Left ventricle myocardium superior (tissue), 1 donor: Measurements from ENCODE around the gene CDS2. TPM values are rescaled to one million over a fixed set of nuclear protein-coding genes. Genes with fewer than 3 reads are reported as not detected.

Experiments used
- ATAC-seq: fragments of 200-7000 bp; cut with Tn5 transposase; one replicate; pipeline ENCODE4 v1.9.1; 2020; ENCODE audit warnings: mild to moderate bottlenecking, moderate library complexity
- DNase-seq: peaks from one replicate; pipeline ENCODE4 v3.0.0-alpha.2; 2020
- intact Hi-C: fragments of 100-400 bp; cut with micrococcal nuclease; formaldehyde crosslinking; loops from one replicate; pipeline ENCODE4 v1.11.0; 2022
- total RNA-seq: library from RNA; stranded (reverse); fragmentation: NEBNext Ultra II Directional; extraction: Animal tissue kit (Norgen Biotek cat#: 25700); gene quantifications from one replicate; pipeline ENCODE4 v1.2.1, GENCODE V29; 2021
- donor health status: DM: no; HTN: yes; CAD: no; lungs with severe emphysema.

CDS2 gene
- total RNA-seq, 1 donor from 2014 or later: 68.9 TPM

DNA sequence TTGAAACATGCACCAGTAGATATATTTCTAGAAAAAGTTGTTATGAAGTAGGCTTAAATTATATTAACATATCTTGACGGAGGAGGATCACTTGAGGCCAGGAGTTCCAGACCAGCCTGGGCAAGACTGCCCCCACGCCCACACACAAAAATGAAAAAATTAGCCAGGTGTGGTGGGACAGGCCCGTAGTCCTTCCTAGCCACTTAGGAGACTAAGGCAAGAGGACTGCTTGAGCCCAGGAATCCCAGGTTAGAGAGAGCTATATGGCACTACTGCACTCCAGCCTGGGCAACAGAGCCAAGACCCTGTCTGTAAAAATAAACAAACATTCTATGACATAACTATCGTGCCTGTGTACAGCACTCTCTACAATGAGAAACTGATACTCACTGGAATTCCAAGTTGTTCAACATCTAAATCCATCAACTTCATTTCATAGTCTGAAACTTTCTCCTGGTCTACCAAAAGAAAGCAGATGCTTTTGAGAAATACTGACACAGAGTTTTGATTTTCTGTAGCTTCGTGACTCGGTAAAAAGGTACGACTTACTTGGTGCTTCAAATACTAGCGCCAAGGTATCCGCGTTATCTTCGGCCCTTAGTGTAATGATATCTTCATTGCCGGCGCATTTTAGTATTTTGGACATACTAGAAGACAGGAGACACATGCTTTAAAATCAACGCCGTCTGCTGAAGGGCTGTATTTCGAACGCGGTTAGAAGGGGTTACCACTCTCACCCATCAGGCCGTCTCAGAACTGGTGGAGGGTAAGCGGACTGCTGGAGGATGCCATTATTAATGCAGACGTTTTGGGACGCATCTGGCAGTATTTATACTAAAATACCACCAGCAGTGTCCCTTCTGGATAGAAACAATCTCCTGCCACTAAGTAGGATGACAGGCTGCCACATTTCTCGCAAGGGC, 8.3 kb upstream of the CDS2 start:
- ATAC-seq (no peak), DNase-seq (no peak)
- intact Hi-C loops: no loop called here

DNA sequence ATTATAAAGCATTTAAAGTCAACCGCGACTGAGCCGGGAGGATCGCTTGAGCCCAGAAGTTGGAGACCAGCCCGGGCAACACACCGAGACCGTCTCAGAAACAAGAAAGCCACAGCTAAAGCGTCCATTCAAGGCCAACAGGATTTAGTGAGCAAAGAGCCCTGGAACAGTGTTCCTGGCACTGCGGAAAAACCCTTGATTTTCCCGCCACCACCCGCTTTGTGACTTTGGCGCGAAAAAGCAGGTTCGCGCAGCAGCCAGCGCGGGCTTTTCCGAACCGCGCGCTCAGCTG, 7.7 kb upstream of the CDS2 start:
- intact Hi-C loops: no loop called here
- no peak for ATAC-seq

DNA sequence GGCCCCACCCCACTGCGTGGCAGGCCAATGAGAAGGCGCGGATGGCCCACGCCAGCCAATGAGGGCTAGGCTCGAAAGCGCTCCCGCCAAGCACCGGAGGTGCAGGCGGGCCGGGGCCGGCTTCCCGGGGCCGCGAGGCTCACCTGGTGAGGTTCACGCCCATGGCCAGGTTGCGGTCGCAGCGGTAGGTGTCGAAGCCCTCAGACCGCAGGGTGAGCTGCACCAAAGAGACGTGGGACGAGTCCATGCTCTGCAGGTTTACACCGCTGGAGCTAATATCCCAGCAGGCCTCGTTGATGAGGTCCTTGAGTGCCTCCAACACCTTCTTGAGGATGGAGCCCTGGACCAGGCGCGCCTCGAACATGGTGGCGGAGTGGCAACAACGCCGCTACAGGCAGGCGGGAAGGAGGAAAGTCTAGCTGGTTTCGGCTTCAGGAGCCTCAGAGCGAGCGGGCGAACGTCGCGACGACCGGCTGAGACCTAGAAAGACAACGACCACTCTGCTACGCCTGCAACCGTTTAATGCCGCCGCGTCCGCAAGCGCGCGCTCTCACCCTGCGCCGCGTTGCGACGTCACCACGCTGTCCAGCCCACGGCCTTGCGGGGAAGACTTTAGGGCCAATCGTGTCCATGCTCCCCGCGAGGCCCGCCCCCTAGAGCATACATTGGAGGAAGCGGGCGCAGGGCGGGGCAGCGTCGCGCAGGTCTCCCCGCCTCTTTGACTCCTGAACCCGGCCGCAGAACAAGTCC, 7.2 kb upstream of the CDS2 start, which contains the start of gene PCNA:
Gene PCNA, minus strand, starts transcription at position 524 of the 750 bp plus-strand sequence. Its CDS starts 160 bp downstream, at position 364.
- DNase-seq (peak; percentile 99), ATAC-seq (peak; percentile 99)
- intact Hi-C loops: no loop called here

More for the DNA sequence above, 7.7 kb upstream of the CDS2 start:
- DNase-seq: no peak

DNA sequence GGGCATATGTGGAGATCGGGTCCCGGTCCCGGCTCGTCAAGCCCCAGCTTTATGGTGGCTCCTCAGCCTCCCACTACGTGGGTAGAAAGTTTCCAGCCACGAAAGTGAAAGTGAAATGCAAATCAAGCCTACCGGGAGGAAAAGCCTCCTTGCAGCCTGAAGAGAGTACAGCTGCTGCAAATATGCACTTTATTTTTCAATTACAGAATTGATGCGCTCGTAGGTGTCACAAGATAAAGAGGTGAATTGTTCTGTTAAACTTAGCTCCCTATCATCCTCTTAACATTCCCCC, 6.7 kb upstream of the CDS2 start:
- no peak for ATAC-seq

DNA sequence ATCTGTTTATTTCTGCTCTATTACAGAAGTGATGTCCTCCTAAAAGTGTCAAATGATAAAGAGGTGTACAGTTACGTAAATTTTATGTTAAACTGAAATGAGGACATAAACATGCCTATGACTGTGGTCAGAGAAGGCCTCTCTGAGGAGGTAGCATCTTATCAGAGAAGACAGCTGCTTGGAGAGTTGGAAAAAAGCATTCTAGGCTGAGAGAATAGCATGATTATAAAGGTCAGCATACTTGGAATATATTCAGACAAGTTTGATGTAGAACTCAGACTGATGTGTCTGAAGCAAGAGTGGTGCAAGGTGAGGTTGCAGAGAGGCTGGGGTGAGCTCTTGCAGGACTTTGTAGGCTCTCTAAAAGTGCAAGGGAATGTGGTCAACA, 3.9 kb upstream of the CDS2 start:
- ATAC-seq (no peak), DNase-seq (no peak)
- intact Hi-C loops: no loop called here

More for the DNA sequence above, 6.7 kb upstream of the CDS2 start:
- intact Hi-C loops: no loop called here
- DNase-seq: no peak

DNA sequence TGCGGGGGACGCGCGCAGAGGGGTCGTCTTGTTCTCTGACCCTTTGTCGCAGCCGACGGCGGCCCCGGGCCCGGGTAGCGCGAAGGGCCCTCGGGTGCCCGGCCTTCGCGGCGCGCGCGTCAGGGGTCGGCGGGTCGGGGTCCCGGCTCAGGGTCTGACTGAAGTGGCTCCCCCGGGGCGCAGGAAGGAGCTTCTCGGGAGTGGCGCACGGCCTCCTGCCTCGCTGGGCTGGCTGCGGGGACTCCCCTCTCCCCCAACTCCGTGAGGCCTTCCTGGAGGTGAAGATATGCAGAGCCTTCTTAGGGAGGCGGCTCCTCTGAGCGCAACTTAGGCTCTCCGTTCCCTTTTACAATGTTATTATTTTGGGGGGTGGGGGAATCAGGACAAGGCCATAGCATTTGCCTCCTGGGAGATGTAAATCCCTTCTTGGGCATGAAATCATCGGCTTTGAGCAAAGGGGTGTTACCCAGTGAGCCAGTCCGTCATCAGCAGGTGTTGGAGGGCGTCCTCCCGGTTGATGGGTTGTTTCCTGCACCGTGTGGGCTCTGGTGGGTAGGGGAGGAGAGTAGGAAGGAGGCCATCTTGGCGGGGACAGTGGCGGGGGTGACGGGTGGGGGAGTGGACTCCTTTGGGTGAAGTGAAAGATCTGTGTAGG, 523 bp downstream of the CDS2 start:
- intact Hi-C loops: loop anchor here (5.0 kb wide), 1 partner anchor 65 kb away; no protein-coding TSS in a partner anchor
- peak; percentile 31 for ATAC-seq
- peak; percentile 57 for DNase-seq

DNA sequence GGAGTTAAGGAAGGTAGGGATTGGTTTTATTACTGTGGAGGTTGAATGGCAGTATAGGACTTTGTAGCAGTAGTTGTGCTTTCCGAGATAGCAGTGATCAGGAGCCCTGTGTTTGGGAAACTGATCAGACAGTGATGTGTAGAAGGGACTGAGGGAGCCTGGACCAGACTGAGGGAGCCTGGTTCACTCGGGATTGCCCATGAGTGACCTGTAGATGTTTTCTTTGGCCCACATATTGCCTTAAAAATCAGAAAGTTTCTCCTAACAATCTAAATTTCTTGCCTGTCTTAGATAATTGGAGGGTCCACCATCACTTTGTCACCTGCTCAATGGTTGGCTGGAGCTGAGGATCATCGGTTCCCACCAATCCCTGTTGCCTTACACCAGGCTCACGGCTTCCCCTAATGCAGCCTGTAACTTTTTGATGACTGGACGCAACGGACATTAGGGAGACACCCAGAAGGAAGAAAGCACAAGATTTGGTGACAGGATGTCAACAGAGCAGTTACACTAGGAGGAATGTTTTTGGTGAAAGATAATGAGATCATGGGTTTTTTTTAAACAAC, 1.1 kb downstream of the CDS2 start:
- intact Hi-C loops: loop anchor here (5.0 kb wide), 1 partner anchor 64 kb away; no protein-coding TSS in a partner anchor
- no peak for DNase-seq
- no peak for ATAC-seq

DNA sequence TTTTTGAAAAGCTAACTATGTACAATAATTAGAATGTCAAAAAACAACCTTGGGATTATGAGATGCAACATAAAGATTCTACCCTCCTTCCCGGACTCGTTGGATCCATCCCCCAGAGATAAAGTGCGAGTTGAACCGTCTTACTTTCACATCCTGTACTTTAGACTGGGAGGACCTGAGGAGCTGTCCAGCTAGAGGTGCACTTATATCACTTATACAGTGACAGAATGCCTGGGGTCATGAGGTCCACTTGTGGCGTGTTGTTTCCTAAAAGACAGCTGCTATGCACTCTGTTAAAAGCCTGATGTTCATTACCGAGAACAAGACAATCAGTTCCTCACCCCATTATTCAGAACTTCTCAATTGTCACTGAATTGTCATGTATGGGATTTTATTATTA, 2.1 kb downstream of the CDS2 start:
- ATAC-seq (no peak), DNase-seq (no peak)
- intact Hi-C loops: loop anchor here (5.0 kb wide), 1 partner anchor 63 kb away; no protein-coding TSS in a partner anchor

DNA sequence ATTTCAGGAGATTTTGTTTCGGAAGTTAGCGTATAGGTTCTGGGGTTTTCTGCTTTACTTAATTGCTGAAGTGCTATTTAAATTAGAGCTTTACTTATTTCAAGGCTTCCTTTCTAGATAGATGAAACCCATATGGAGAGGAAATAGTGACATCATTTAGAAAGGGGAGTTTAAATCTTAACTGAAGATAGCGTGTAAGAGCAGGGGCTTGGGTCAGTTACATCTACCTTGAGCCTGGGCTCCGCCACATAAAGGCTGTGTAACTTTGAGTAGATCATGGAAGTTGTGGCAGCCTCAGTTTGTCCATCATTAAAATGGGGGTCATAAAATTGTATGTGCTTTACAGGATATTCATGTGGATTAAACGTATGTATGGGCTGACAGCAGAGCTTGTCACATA, 4.7 kb downstream of the CDS2 start:
- DNase-seq: no peak

DNA sequence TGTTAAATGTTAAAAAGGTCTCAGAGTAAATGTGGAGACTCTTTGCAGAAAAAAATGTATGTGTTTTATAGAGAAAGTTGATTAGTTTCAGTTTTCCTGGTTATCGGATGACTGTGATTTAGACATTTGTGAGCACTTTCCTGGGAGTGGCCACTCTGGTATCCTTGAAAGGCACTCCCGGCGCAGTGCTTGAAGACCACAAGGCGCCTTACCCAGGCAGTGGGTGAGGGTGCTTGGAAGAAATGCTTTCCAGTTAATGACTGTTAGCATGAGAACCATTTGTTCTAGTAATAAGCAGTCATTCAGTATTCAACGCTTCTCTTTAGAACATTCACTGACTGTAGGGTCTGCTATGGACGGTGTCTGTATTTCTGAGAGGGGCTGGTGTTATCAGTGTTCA, 7.2 kb downstream of the CDS2 start:
- ATAC-seq (no peak), DNase-seq (no peak)
- intact Hi-C loops: no loop called here

More for the DNA sequence above, 4.7 kb downstream of the CDS2 start:
- intact Hi-C loops: no loop called here
- ATAC-seq: no peak

DNA sequence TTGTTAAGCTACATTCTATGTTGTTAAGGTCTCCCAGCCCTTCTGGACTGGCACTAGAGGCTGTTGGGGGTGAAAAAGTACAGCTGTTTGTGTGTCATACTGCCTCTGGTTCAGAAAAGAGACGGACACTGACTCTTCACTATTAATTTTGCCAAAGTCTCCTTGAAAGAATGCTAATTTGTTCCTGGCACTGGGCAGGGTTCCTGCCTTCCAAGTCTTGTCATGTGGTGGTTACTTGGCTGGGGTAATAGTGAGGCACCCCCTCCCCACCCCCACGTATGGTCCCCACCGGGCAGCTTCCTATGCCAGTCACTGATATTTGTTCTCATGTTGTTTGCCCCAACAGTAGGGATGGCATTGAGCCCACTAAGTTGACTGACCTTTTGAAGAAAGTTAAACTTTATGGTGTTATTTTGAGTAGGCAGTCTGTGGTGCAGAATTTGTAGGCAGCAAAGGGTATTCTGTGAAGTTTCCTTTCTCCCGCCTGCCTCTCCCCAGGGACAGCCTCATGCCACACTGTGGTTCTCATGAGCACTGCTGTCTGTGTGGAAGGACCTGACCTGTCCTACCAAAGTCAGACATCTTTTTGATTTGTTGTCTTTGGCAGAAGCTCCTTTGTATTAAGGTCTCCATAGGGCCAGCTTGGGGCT, 8.7 kb downstream of the CDS2 start:
- ATAC-seq (peak; percentile 70), DNase-seq (no peak)
- intact Hi-C loops: no loop called here

DNA sequence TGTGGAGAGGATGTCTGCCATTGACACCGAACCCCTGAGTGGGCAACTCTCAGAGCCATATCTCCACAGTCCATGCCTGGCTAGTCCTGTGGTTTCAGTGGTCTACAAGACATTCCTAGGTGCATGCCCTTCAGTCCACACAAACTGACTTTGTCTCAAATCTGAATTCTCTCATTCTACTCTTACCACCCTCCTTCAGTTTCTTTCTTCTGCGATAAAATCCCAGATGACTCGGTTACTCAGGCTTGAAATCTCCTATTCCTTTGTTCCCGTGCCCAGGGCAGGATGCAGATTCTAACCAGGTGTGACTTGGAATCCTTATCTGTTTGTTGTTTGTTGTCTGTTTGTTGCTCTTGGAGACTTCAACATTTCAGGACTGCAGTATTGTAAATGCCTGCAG, 9.3 kb downstream of the CDS2 start:
- ATAC-seq (peak; percentile 11), DNase-seq (no peak)
- intact Hi-C loops: no loop called here

DNA sequence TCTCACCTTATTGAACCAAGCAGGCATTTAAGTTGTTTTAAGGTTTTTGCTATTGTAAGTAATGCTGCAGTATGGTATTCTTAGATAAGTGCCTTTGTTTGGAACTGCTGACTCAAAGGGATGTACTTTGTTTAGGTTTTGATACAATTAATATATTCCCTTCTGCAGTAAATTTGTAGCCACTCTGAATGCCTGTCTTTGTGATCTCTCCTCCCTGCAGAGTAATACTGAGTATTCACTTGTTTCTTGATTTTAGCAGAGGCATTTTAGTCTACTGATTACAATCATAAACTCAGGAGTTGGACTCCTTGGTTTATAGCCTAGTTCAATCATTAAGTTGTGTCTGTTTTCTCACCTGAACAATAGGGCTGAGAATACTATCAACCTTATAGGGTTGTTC, 13.4 kb downstream of the CDS2 start:
- ATAC-seq (no peak), DNase-seq (no peak)
- intact Hi-C loops: no loop called here

DNA sequence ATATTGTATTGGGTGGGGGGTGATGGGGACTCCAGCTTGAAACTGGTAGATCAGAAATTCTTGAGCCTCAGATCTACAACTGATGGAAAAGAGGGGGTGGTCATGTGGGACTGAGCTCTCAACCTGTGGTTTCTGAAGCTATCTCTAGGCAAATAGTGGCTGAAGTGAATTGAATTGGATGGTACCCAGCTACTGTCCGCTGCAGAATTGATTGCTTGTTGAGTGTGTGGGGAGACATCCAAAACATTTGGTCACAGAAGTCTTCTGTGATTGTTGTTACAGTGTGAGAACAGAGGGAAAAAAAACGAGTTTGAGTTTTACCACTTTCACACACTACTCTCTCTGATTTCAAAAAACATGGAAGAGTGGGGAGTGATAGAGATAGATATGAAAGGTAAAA, 14.8 kb downstream of the CDS2 start:
- intact Hi-C loops: no loop called here
- ATAC-seq (peak; percentile 19), DNase-seq (no peak)

DNA sequence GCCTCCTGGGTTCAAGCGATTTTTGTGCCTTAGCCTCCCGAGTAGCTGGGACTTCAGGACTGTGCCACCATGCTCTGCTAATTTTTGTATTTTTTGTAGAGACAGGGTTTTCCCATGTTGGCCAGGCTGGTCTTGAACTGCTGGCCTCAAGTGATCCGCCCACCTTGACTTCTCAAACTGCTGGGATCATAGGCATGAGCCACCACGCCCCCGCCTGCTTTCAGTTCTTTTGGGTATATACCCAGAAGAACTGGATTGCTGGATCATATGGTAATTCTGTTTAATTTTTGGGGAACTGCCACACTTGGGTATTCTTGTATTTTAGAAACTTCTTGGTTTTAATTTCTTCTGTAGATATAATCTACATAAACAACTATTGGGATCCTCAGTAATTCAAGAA, 17.0 kb downstream of the CDS2 start:
- ATAC-seq (no peak), DNase-seq (no peak)
- intact Hi-C loops: no loop called here

DNA sequence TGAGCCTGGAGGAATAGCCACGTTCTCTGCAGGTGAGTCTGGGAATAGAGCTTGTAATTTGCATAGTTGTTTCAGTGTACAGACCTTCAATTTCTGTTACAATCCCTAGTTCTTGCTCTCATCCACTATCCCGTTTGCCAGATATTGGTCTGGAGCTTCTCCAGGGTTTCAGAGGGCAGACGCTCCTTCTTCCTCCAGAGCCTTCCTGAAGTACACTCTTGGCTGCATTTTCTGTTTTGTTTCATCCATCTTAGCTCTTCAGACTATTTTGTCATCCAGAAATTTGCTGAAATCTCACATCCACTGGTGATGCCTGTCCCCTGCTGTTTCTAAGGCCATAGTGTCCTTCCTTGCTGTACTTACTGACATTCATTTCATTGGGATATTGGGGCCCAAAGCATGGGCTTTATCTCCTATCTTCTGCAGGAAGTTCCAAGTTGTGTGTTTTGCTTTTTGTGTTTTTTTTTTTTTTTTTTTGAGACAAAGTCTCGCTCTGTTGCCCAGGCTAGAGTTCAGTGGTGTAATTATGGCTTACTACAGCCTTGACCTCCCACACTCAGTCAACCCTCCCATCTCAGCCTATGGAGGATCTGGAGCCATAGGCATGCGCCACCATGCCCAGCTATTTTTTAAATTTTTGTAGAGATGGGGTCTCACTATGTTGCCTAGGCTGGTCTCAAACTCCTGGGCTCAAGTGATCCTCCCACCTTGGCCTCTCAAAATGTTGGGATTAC, 18.7 kb downstream of the CDS2 start:
- no peak for ATAC-seq
- DNase-seq: no peak
- intact Hi-C loops: no loop called here

DNA sequence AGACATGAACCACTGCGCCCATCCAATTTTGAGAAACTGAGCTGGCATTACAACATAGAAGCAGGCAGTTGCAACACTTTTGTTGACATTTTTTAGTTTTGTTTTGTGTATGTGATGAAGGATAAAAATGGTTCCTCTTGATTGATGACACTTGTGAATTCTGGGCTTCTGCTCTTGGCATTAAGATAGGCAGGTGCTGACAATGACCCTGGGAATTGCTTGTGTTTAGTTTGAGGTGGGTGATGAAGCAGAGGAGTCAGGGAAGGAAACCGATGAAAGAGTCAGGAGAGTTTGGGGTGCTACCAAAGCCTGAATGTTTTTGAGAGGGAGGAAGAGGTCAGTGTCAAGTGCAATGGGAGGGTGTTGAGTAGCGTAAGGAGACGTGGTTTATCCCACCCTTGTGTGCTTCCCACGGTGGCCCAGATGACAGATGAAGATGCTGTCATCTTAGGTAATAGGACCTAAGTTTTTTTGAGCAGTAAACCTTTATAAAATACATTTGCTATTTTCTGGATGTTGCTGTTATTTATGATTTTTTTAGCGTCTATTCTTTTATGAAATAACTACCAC, 19.4 kb downstream of the CDS2 start:
- DNase-seq (no peak), ATAC-seq (no peak)
- intact Hi-C loops: no loop called here

DNA sequence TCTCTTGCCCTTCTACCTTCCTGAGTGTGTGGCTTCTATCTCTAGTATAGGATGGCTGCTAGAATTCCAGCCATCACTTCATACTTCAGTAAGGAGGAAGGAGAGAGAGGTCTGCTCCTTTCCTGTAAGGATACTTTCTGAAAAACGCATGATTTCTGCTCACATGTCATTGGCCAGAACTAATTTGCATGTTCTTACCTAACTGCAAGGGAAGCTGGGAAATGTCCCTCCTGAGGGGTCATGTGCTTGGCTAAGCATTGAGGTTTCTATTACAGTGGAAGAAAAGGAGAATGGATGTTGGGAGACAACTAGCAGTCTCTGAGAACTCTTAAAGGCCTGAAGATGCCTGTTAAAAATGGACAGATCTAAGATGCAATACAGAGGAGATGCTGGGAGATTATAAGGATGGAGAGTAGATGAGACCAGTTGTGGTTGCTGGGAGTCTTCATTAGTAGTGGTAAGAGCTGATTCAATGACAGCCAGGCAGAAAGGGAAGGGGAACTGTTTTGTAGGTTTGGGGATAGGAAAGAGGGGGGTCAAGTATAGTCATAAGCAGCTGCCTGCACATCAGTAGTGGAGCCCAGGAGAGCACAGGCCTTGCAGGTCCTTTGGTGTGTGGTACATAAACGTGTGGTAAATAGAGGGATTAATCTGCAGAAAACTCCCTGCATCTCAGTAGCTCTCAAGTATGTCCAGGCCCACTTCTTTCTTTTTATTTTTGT, 20.2 kb downstream of the CDS2 start:
- DNase-seq: no peak
- no peak for ATAC-seq
- intact Hi-C loops: no loop called here
